Measurements from ENCODE around the gene DIO1. TPM values are rescaled to one million over a fixed set of nuclear protein-coding genes. Genes with fewer than 3 reads are reported as not detected.
"Not testable (repeated sequence)": the region's sequence is repeated elsewhere in the genome, so short reads cannot be mapped to it uniquely, and the experiment has no call there.

The DIO1 gene
- not detected for total RNA-seq
- long read RNA-seq: 0 reads

GRCh38 chr1:53893999-53894636, at the start of gene DIO1:
DIO1 (plus strand) TSS chr1:53894187; CDS start chr1:53894211, 24 bp downstream.
- no peak for DNase-seq
- intact Hi-C loops (cut with DNase I): no loop called here
- ATAC-seq: no peak

- intact Hi-C loops (cut with DNase I): no loop called here
- no peak for DNase-seq
- ATAC-seq: no peak
Observed at GRCh38 chr1:53847980-53848379, 46.0 kb upstream of the DIO1 start.

GRCh38 chr1:53850082-53850673, 43.8 kb upstream of the DIO1 start:
- DNase-seq (no peak), ATAC-seq (no peak)
- intact Hi-C loops (cut with DNase I): no loop called here

- intact Hi-C loops (cut with DNase I): no loop called here
- no peak for ATAC-seq
- no peak for DNase-seq
Observed at GRCh38 chr1:53851571-53852285, 42.3 kb upstream of the DIO1 start.

GRCh38 chr1:53860967-53861411, 33.0 kb upstream of the DIO1 start:
- DNase-seq: no peak
- intact Hi-C loops (cut with DNase I): no loop called here
- ATAC-seq: peak; percentile 54 to 57

- ATAC-seq (no peak), DNase-seq (no peak)
- intact Hi-C loops (cut with DNase I): no loop called here
Observed at GRCh38 chr1:53862507-53862906, 31.5 kb upstream of the DIO1 start.

GRCh38 chr1:53868565-53868964, 25.4 kb upstream of the DIO1 start:
- intact Hi-C loops (cut with DNase I): no loop called here
- no peak for ATAC-seq
- no peak for DNase-seq

- DNase-seq: no peak
- intact Hi-C loops (cut with DNase I): loop anchor here (10.0 kb wide), 2 partner anchors 85 to 935 kb away; partner anchors contain the start of gene TTC22 (in 1 of the 2)
- ATAC-seq: no peak
Observed at GRCh38 chr1:53869454-53870117, 24.4 kb upstream of the DIO1 start.

- intact Hi-C loops (cut with DNase I): loop anchor here (10.0 kb wide), 2 partner anchors 84 to 934 kb away; partner anchors contain the start of gene TTC22 (in 1 of the 2)
- no peak for DNase-seq
- no peak for ATAC-seq
Observed at GRCh38 chr1:53871221-53871620, 22.8 kb upstream of the DIO1 start.

- intact Hi-C loops (cut with DNase I): loop anchor here (10.0 kb wide), 2 partner anchors 83 to 933 kb away; partner anchors contain the start of gene TTC22 (in 1 of the 2)
- DNase-seq (no peak), ATAC-seq (no peak)
Observed at GRCh38 chr1:53871773-53872484, 22.1 kb upstream of the DIO1 start.

- not testable (repeated sequence) for ATAC-seq, DNase-seq
- intact Hi-C loops (cut with DNase I): loop anchor here (5.0 to 10.0 kb wide), 3 partner anchors 77 to 930 kb away; partner anchors contain the start of gene TTC22 (in 1 of the 2)
Observed at GRCh38 chr1:53875150-53875549, 18.8 kb upstream of the DIO1 start.

GRCh38 chr1:53878492-53879105, 15.4 kb upstream of the DIO1 start:
- DNase-seq: no peak
- intact Hi-C loops (cut with DNase I): loop anchor here (5.0 to 10.0 kb wide), 3 partner anchors 74 to 926 kb away; partner anchors contain the start of gene TTC22 (in 1 of the 2)
- no peak for ATAC-seq

- ATAC-seq; intact Hi-C loops (cut with DNase I); DNase-seq: not testable (repeated sequence)
Observed at GRCh38 chr1:53881853-53882252, 12.1 kb upstream of the DIO1 start.

- ATAC-seq; intact Hi-C loops (cut with DNase I); DNase-seq: not testable (repeated sequence)
Observed at GRCh38 chr1:53883600-53883999, 10.4 kb upstream of the DIO1 start.

- no peak for ATAC-seq
- DNase-seq: no peak
- intact Hi-C loops (cut with DNase I): loop anchor here in 1 of 2 donors (5.0 kb wide), 1 partner anchor 59 kb away; the partner anchor contains the start of genes IFT25 and LRRC42
Observed at GRCh38 chr1:53888681-53889080, 5.3 kb upstream of the DIO1 start.

GRCh38 chr1:53889304-53890298, 4.4 kb upstream of the DIO1 start, which contains the start of gene YIPF1:
YIPF1 (minus strand) TSS chr1:53889797; CDS start chr1:53888937, 860 bp downstream.
- DNase-seq (peak; percentile 92), ATAC-seq (peak; percentile 99 to 100)
- intact Hi-C loops (cut with DNase I): loop anchor here in 1 of 2 donors (5.0 kb wide), 1 partner anchor 58 kb away; the partner anchor contains the start of genes IFT25 and LRRC42

- intact Hi-C loops (cut with DNase I): no loop called here
- no peak for DNase-seq
- ATAC-seq: no peak
Observed at GRCh38 chr1:53890522-53890941, 3.5 kb upstream of the DIO1 start.
